HG03103 (cell line): ENCODE data around the gene OPCML.

Source experiments
- ATAC-seq: cut with Tn5 transposase; IDR thresholded peaks from one replicate; pipeline ENCODE4 v1.9.1; 2021; ENCODE audit warnings: low read depth; ENCODE audit not compliant: unreplicated experiment

OPCML gene

GRCh38 chr11:132969892-132970291 lies 562.4 kb downstream of the OPCML start:
- ATAC-seq: no peak

GRCh38 chr11:132962041-132962440 lies 570.3 kb downstream of the OPCML start:
- ATAC-seq: no peak

- no peak for ATAC-seq
These were observed 570.8 kb downstream of the OPCML start for GRCh38 chr11:132961453-132961852.

- ATAC-seq: no peak
These were observed 571.8 kb downstream of the OPCML start for GRCh38 chr11:132960273-132961078.

- no peak for ATAC-seq
These were observed 572.6 kb downstream of the OPCML start for GRCh38 chr11:132959693-132960092.

- ATAC-seq: no peak
These were observed 574.4 kb downstream of the OPCML start for GRCh38 chr11:132957881-132958280.

GRCh38 chr11:132948252-132948651 lies 584.0 kb downstream of the OPCML start:
- no peak for ATAC-seq

GRCh38 chr11:132944569-132944944 lies 587.7 kb downstream of the OPCML start:
- ATAC-seq: no peak

GRCh38 chr11:132943706-132944568 lies 588.4 kb downstream of the OPCML start:
- ATAC-seq: no peak

GRCh38 chr11:132943357-132943705 lies 589.0 kb downstream of the OPCML start:
- ATAC-seq: no peak

- ATAC-seq: no peak
These were observed 589.5 kb downstream of the OPCML start for GRCh38 chr11:132942611-132943356.

GRCh38 chr11:132941761-132942160 lies 590.5 kb downstream of the OPCML start:
- ATAC-seq: no peak

GRCh38 chr11:132941024-132941646 lies 591.2 kb downstream of the OPCML start:
- no peak for ATAC-seq

- ATAC-seq: no peak
These were observed 595.3 kb downstream of the OPCML start for GRCh38 chr11:132937016-132937415.

GRCh38 chr11:132935383-132935782 lies 596.9 kb downstream of the OPCML start:
- no peak for ATAC-seq

- no peak for ATAC-seq
These were observed 598.6 kb downstream of the OPCML start for GRCh38 chr11:132933703-132934102.

GRCh38 chr11:132925825-132926469 lies 606.4 kb downstream of the OPCML start:
- ATAC-seq: no peak

GRCh38 chr11:132921597-132921996 lies 610.7 kb downstream of the OPCML start:
- no peak for ATAC-seq

GRCh38 chr11:132920451-132921096 lies 611.7 kb downstream of the OPCML start:
- no peak for ATAC-seq

- ATAC-seq: no peak
These were observed 617.7 kb downstream of the OPCML start for GRCh38 chr11:132914600-132914999.
